Upper lobe of right lung (tissue), 1 donor: ENCODE data around the gene SPATA1. TPM values are rescaled to one million over a fixed set of nuclear protein-coding genes. Genes with fewer than 3 reads are reported as not detected.

Source experiments
- ATAC-seq: fragments of 200-7000 bp; cut with Tn5 transposase; one replicate; pipeline ENCODE4 v1.9.1; 2020; ENCODE audit warnings: mild to moderate bottlenecking, moderate library complexity
- DNase-seq: peaks from one replicate; pipeline ENCODE4 v3.0.0-alpha.2; 2020
- H3K27ac ChIP-seq: fragments of 200-600 bp; one replicate; pipeline ENCODE4 v1.8.0; 2022
- H3K27me3 ChIP-seq: fragments of 200-600 bp; one replicate; pipeline ENCODE4 v1.8.0; 2022; ENCODE audit warnings: mild to moderate bottlenecking
- H3K36me3 ChIP-seq: fragments of 200-600 bp; one replicate; pipeline ENCODE4 v1.8.0; 2022
- H3K4me1 ChIP-seq: fragments of 200-600 bp; one replicate; pipeline ENCODE4 v1.8.0; 2022
- H3K4me3 ChIP-seq: fragments of 200-600 bp; one replicate; pipeline ENCODE4 v1.8.0; 2022; ENCODE audit warnings: mild to moderate bottlenecking
- H3K9me3 ChIP-seq: fragments of 200-600 bp; one replicate; pipeline ENCODE4 v1.8.0; 2022
- intact Hi-C: fragments of 100-400 bp; cut with DNase I; formaldehyde crosslinking; loops from one replicate; pipeline ENCODE4 v1.11.0; 2022
- total RNA-seq: library from RNA; stranded (reverse); fragmentation: NEBNext Ultra II Directional; extraction: Animal tissue kit (Norgen Biotek cat#: 25700); gene quantifications from one replicate; pipeline ENCODE4 v1.2.1, GENCODE V29; 2021
- TF ChIP-seq, protein P1 (sequence below): fragments of 200-600 bp; IDR thresholded peaks from one replicate; pipeline ENCODE4 v1.8.0; 2022; ENCODE audit warnings: antibody characterized with exemption
- donor health status: DM: no; HTN: yes; CAD: no; lungs with severe emphysema.

The SPATA1 gene
- total RNA-seq, 1 donor from 2014 or later = 3.4 TPM

DNA sequence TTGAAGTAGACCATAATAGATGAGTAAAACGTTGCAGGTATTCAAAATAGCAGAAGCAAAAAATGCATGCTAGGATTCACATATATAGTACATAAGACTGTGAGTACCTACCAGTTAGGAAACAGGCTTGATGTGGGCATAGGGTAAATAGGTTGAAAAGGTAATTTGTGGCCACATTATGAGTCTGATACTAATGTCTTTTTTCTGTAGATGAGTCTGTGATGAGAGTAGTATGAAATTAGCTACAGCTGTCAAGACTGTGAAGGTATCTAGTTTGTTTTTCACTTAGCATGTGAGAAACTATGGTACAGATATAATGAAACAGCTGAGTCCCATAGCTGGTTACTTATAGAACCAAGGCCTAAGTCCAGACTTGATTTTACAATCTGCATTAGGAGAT, 12.4 kb upstream of the SPATA1 start:
- H3K36me3 ChIP-seq = peaks cover 85% of the 10 kb centered on the region
- intact Hi-C loops = no loop called here
- TF ChIP-seq, protein P1, sequence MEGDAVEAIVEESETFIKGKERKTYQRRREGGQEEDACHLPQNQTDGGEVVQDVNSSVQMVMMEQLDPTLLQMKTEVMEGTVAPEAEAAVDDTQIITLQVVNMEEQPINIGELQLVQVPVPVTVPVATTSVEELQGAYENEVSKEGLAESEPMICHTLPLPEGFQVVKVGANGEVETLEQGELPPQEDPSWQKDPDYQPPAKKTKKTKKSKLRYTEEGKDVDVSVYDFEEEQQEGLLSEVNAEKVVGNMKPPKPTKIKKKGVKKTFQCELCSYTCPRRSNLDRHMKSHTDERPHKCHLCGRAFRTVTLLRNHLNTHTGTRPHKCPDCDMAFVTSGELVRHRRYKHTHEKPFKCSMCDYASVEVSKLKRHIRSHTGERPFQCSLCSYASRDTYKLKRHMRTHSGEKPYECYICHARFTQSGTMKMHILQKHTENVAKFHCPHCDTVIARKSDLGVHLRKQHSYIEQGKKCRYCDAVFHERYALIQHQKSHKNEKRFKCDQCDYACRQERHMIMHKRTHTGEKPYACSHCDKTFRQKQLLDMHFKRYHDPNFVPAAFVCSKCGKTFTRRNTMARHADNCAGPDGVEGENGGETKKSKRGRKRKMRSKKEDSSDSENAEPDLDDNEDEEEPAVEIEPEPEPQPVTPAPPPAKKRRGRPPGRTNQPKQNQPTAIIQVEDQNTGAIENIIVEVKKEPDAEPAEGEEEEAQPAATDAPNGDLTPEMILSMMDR = no peak

DNA sequence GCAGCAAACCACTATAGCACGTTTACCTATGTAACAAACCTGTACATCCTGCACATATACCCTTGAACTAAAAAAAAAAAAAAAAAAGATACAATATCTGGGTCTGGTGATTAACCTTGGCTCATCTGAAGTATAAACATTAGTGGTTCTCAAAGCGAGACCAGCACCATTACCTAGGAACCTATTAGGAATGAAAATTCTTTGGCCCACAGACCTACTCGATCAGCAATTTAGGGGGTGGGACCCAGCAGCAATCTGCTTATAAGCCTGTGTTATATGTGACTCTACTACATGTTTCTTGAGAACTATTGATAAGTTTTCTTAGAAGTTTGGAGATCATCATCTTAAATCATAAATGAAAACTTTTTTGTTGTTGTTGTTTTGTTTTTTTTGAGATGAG, 9.7 kb upstream of the SPATA1 start:
- no peak overlapping the region for H3K4me3 ChIP-seq
- ATAC-seq (no peak), DNase-seq (no peak)
- H3K36me3 ChIP-seq = peaks cover 88% of the 10 kb centered on the region
- TF ChIP-seq, protein P1 = no peak
- peaks cover 9% of the 10 kb centered on the region for H3K4me1 ChIP-seq
- H3K27ac ChIP-seq = no peak overlapping the region
- intact Hi-C loops = no loop called here
- no peaks in the 10 kb centered on the region for H3K27me3 ChIP-seq
- no peaks in the 10 kb centered on the region for H3K9me3 ChIP-seq

More for the DNA sequence above, 12.4 kb upstream of the SPATA1 start:
- Histone ChIP-seq H3K4me3 (no peak overlapping the region), H3K27me3 (no peaks in the 10 kb centered on the region), H3K9me3 (no peaks in the 10 kb centered on the region), H3K4me1 (no peaks in the 10 kb centered on the region), H3K27ac (no peak overlapping the region)
- ATAC-seq = no peak
- no peak for DNase-seq

DNA sequence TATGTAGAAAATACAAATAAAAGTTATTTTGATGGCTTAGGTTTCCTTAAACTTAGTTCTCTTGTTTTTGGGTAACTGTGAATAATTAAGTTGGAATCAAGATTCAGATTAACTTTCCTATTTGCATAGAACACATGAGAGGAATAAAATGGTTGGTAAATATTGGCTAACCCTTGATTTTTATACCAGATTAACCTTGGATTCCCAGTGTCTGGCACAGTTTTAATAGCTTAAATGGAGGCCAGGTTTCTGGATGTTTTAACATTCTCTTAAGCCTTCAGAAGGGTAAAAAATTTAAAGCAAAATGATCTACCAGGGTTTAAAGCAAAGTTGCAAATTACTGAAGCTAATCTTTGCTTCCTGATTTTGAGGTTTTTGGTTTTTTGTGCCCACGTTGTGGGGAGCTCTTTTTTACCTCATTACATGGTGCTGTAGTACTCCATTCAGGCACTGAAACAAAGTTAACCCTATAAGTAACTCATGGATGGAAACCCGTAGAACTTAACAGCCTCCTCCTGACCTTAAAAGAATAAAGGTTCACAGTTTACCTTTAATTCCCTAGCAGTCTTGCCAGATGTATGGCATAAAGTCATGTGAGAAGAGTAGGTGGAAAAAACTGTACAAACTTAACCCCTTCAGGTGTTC, 8.4 kb upstream of the SPATA1 start:
- no peak for ATAC-seq
- Histone ChIP-seq H3K9me3 (no peaks in the 10 kb centered on the region), H3K4me3 (no peak overlapping the region), H3K27ac (no peak overlapping the region), H3K4me1 (peaks cover 20% of the 10 kb centered on the region), H3K36me3 (peaks cover 79% of the 10 kb centered on the region), H3K27me3 (no peaks in the 10 kb centered on the region)
- DNase-seq = no peak
- intact Hi-C loops = no loop called here
- TF ChIP-seq, protein P1 = no peak

DNA sequence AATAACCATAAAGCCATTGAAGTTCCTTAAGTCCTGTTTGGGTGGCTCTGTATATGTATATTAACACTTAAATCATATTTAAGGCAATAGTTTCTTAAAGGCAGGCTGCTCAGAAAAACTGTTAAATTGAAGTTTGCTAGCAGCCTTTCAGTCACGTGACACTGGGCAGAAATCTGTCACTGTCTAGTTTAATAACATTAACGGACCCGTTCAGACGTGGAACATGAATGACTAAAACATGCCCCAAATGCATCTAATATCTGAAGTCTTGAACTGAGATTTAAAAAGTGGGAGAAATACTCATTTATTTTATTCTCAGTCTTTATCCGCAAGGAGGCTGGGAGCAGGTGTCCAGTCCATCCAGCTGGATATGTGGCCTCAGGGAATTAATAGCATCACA, 3.3 kb upstream of the SPATA1 start:
- Histone ChIP-seq H3K27ac (no peak overlapping the region), H3K9me3 (no peaks in the 10 kb centered on the region), H3K36me3 (peaks cover 36% of the 10 kb centered on the region), H3K4me1 (peaks cover 41% of the 10 kb centered on the region), H3K4me3 (peak overlapping the region; percentile 79), H3K27me3 (no peaks in the 10 kb centered on the region)
- DNase-seq (no peak), ATAC-seq (no peak)
- TF ChIP-seq, protein P1 = no peak
- intact Hi-C loops = loop anchor here (10.0 kb wide), 1 partner anchor 62 kb away; no protein-coding TSS in a partner anchor

DNA sequence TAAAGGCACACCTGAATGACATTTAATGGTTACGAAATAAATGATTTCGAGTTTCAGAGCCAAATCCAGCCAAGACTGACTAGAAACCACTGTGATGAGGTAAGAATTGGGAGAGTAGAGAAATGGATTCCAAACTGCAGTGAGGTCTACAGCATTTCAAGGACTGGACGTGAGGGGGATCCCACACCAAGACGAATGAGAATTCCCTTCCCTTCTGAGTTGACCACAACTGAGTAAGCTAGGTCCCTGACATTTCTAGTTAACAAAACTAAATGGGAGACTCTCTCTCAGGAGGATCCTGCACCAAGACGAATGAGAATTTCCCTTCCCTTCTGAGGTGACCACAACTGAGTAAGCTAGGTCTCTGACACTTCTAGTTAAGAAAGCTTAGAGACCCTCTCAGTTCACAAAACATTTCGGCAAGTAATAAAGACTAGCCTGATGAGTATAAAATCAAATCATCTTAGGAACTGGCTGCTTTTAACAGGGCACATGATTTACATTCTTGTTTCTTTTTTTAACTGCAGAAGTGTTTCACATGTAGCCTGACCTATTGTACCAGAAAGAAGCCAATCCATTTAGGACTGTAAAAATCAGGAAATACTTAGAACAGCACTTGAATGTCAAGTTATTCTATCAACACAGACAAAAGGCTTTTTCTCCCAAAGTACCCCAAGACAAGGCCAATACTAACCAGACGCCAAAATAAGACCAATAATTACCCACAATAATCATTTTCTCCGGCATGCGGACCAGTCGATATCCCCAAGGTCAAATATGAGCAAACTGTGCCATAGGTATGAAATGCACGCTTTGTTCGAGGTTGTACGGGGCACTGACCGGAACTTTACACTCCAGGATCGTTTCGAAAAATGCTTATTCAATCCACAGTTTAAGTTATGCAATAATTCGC, 1.4 kb upstream of the SPATA1 start:
- Histone ChIP-seq H3K9me3 (no peaks in the 10 kb centered on the region), H3K4me3 (peak overlapping the region; percentile 79), H3K4me1 (peaks cover 41% of the 10 kb centered on the region), H3K27me3 (no peaks in the 10 kb centered on the region), H3K36me3 (peaks cover 17% of the 10 kb centered on the region), H3K27ac (peak overlapping the region; percentile 97)
- TF ChIP-seq, protein P1 = no peak
- DNase-seq = no peak
- intact Hi-C loops = loop anchor here (10.0 kb wide), 1 partner anchor 60 kb away; no protein-coding TSS in a partner anchor
- no peak for ATAC-seq
